ENCODE results near the gene ZBTB3.

DNA sequence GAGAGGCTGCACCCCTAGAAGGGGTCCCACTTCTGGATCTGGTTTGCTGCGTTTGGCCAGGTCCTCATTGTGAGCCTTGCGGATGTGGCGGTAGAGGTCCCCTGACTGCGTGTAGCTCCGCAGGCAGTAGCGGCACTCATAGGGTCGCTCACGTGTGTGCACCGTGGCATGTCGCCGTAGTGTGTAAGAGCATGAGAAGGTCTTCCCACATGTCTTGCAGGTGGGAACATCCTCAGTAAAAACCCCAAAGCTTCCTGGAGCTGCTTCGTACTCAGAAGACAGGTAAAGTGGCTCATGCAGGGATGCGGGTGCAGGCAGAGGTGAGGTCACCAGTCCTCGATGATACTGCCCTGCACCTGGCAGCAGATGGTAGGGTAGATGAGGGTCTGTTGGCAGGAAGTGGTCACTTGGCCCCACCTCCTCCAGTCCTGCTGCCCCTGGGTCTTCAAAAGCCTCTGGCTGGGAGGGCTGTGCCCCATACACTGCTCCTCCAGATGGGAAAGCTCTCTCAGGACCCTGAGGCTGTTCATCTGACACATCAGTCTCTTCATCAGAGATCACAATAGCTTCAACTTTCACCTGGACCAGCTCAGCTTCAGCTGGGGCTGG is 1.7 kb downstream of the ZBTB3 start:
- no peak for TF ChIP-seq POLR2A (IDR thresholded peaks at IDR 0.05)
- TF ChIP-seq CTCF (IDR thresholded peaks at IDR 0.05), result no peak
